Stimulated activated CD8-positive, alpha-beta memory T cell treated with anti-CD3 and anti-CD28 coated beads, Interleukin-15, amount 100 ng/mL, for 4 hours (primary cell): Measurements from ENCODE around the gene KLF16.

Experiments used
- DNase-seq, 2 donors: peaks; one replicate each; pipeline ENCODE4 v3.0.0-alpha.2; 2020; ENCODE audit warnings: low read depth in 2 of 2

KLF16 gene

DNA sequence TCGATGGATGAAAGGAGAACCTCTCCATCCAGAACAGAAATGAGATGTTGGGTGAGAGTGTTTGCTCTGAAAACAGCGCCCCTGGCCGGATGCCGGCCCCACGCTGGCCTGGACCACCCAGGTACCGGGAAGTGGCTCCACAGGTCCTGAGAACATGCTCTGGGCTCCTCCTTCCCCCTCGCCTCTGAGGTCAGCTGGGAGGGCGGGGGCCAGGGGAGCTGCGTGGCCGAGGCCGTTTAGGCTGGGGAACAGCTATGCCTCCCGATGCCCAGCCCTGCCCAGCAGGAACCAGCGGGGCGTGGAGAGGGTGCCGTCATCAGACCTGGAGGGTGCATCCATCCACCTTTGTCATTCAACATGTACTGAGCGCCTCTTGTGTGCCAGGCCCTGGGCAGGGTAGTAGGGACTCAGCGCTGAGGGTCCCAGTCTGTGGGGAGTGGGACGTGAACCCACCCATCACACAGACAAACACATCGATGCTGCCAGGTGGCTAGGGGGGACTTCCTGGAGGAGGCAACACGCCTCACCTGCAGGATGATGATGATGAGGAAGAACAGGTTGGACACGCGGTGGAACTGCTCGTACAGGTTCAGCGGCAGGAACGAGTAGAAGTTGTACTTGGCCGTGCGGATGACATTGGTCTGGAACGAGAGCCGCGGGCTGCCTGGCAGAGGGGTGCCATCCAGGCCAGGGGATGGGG is 55.5 kb downstream of the KLF16 start:
- DNase-seq: no peak

DNA sequence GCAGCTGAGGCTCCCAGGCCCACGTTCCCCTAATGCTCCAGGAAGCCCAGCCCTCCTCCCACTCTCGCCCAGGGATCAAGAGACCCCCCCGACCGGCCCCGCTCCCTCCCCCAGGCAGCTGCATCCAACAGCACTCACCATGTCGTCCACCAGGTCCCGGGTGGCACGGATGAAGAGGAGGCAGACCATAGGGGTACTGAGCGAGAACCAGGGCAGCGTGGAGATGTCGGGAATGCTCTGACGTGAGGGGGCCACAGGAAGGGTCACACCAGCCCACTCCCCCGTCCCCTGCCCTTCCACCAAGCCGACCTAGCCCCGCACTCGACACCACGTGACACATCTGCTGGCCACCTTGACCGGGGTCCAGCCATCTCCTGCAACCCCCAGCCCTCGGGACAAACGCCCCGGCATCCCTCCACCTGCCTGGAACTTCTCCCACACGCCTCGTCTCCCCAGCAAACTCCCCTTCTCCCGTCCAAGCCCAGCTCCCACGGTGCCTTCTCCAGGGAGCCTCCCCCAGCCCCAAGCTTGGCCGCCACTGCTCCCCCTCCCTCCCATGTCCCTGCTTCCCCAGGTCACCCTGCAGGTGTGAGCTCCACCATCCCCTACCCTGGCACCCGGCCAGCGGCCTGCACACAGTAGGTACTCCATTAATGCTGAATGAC is 56.2 kb downstream of the KLF16 start:
- DNase-seq: no peak

DNA sequence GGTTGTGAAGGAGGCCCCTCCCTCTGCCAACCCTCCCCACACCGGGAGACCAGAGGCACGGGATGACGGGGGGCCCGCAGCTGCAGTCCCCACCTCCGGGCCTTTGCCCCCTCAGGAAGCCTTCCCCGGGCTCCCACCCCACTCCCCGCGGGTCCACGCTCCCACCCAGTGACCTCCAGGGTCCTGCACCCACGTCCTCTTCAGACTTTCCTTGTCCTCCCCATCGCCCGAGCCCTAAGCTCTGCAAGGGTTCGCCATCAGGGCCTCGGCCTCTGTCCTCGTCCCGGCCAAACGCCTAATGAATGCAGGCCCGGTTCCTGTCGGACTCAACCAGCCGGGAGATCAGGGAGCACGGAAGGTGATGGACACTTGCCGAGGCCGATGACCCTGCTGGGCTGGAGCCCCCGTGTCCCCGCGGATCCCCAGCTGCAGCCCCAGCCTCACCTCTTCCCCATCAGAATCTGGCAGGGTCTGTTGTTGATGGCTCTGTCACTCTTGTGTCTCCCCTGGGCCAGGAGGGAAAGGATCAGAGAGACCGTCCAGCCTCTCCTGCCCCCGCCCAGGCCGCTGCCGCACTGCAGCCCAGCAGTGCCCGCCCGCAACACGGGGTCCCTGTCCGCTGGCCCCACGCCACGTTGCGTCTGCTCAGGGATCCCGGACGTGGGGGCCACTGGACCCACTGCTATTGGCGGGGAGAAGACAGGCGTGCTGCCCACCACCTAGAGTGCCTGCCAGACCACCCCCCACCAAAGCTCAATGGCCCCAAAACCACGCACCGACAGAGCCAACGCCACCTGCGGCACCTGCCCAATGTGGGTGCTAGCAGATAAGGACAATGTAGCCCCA is 57.0 kb downstream of the KLF16 start:
- no peak for DNase-seq

DNA sequence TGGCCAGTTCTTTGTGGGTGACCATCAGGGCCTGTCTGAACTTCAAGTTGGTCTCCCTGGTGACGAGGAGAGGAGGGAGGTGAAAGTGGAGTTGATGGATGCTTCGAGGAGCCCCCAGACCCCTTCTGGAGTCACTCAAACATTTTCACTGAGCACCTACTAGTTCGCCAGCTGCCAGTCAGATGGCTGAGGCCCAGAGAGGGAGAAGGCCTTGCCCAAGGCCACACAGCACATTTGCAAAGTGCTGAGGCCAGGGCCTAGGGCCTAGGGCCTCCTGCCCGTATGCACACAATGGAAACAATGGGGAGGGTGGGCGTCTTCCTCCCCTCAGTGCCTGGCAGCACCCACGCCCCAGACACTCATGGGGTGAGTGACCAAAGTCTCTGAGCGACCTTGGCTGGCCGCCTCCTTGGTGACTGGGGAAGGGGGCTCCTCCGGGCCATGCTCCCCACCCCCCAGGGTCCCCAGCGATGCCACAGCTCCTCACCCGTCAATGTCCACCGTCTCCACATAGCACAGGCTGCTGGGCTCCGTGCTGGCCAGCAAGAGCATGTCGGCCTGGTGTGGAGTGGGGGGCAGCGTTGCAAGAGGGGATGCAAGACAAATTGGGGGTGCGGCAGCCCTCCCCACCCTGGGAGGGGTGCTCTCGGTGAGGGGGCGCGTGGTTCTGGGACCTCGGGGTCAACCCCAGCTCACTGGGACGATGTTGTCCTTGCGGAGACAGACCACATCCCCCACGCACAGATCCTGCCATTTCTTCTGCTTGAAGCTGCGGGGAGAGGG is 57.8 kb downstream of the KLF16 start:
- no peak for DNase-seq

GRCh38 chr19:1804858-1805257 is 58.5 kb downstream of the KLF16 start:
- no peak for DNase-seq
